Lower leg skin (tissue), 4 donors: ENCODE measurements around the gene ARHGAP45. TPM values are rescaled to one million over a fixed set of nuclear protein-coding genes. Genes with fewer than 3 reads are reported as not detected.

Experiments used
- DNase-seq, 2 donors: peaks; one replicate each; pipeline ENCODE4 v3.0.0-alpha.2; 2019; ENCODE audit warnings: low spot score in 2 of 2
- H3K4me3 ChIP-seq: fragments of 200-600 bp; sonication (generic); 2 replicates; pipeline ENCODE4 v1.5.1; 2017; ENCODE audit warnings: mild to moderate bottlenecking, low read depth; ENCODE audit not compliant: poor library complexity, severe bottlenecking
- POLR2A ChIP-seq, 2 donors: fragments of 450-650 bp; IDR thresholded peaks; one replicate each; pipeline ENCODE4 v1.6.1; 2016 to 2017; ENCODE audit warnings: antibody characterized with exemption in 2 of 2, mild to moderate bottlenecking in 1 of 2, moderate library complexity in 1 of 2
- WGBS, 2 donors: methylation state at CpG; one replicate each; pipeline ENCODE4 v1.1.5; 2018; 5-methylcytosine and 5-hydroxymethylcytosine counted together
- intact Hi-C: fragments of 100-400 bp; cut with DNase I; formaldehyde crosslinking; loops from one replicate; pipeline ENCODE4 v1.15.0; 2023; ENCODE audit warnings: low total_unique reads
- total RNA-seq, 4 donors: library from RNA; depleted of rRNA; stranded (reverse); fragments of >200 nt; gene quantifications; one replicate each; pipeline ENCODE4 v1.1.0, GENCODE V29; 2016
- TF ChIP-seq, protein P1 (sequence below), 3 donors: fragments of 450-650 bp; IDR thresholded peaks; one replicate each; pipeline ENCODE4 v1.5.1; 2016; ENCODE audit warnings: antibody characterized with exemption in 3 of 3, mild to moderate bottlenecking in 3 of 3, moderate library complexity in 2 of 3

ARHGAP45 gene, protein sequence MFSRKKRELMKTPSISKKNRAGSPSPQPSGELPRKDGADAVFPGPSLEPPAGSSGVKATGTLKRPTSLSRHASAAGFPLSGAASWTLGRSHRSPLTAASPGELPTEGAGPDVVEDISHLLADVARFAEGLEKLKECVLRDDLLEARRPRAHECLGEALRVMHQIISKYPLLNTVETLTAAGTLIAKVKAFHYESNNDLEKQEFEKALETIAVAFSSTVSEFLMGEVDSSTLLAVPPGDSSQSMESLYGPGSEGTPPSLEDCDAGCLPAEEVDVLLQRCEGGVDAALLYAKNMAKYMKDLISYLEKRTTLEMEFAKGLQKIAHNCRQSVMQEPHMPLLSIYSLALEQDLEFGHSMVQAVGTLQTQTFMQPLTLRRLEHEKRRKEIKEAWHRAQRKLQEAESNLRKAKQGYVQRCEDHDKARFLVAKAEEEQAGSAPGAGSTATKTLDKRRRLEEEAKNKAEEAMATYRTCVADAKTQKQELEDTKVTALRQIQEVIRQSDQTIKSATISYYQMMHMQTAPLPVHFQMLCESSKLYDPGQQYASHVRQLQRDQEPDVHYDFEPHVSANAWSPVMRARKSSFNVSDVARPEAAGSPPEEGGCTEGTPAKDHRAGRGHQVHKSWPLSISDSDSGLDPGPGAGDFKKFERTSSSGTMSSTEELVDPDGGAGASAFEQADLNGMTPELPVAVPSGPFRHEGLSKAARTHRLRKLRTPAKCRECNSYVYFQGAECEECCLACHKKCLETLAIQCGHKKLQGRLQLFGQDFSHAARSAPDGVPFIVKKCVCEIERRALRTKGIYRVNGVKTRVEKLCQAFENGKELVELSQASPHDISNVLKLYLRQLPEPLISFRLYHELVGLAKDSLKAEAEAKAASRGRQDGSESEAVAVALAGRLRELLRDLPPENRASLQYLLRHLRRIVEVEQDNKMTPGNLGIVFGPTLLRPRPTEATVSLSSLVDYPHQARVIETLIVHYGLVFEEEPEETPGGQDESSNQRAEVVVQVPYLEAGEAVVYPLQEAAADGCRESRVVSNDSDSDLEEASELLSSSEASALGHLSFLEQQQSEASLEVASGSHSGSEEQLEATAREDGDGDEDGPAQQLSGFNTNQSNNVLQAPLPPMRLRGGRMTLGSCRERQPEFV
- total RNA-seq = 10 to 100 TPM; 12.4 to 36.0 (median 14.4) TPM

DNA sequence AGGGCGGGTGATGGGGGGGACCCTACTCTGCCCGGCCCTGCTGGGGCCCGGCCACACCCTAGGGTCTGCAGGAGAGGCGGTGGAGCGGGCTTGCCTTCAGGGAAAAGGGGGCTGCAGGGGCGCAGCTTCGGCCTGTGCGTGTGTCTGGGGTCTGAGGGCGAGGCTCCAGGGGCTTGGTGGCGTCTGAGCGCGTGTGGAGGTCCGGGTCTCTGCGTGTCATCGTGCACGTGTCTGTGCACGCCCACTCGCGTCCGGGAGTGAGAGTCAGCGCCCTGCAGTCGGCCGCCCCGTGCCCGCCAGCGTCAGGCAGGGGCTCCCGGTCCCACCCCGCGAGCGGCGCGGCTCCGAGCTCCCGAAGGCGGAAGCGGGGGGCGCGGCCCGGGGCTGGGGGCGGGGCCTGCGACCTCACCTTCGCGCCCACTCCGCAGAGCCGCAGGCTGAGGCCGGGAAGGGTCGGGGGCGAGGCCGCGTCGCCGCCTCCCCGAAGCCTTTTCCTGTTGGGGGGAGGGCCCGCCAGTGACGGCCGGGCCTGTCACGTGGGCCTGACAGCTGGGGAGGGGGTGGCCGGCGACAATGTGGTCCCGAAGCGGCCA is at the start of gene ARHGAP45:
Gene ARHGAP45, plus strand, starts transcription at position 420 of the 593 bp plus-strand sequence. CDS start 239 bp downstream, outside the sequence.
- no peak for DNase-seq
- intact Hi-C loops = no loop called here
- 0 to 6% methylated on average over 16 to 32 of the region's 61 CpGs for WGBS, 2 donors
- peak within 1 kb of the TSS; percentile 8 for H3K4me3 ChIP-seq
- TF ChIP-seq POLR2A (IDR thresholded peaks at IDR 0.05) = no peak
- TF ChIP-seq, protein P1, sequence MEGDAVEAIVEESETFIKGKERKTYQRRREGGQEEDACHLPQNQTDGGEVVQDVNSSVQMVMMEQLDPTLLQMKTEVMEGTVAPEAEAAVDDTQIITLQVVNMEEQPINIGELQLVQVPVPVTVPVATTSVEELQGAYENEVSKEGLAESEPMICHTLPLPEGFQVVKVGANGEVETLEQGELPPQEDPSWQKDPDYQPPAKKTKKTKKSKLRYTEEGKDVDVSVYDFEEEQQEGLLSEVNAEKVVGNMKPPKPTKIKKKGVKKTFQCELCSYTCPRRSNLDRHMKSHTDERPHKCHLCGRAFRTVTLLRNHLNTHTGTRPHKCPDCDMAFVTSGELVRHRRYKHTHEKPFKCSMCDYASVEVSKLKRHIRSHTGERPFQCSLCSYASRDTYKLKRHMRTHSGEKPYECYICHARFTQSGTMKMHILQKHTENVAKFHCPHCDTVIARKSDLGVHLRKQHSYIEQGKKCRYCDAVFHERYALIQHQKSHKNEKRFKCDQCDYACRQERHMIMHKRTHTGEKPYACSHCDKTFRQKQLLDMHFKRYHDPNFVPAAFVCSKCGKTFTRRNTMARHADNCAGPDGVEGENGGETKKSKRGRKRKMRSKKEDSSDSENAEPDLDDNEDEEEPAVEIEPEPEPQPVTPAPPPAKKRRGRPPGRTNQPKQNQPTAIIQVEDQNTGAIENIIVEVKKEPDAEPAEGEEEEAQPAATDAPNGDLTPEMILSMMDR (IDR thresholded peaks at IDR 0.05) = no peak

DNA sequence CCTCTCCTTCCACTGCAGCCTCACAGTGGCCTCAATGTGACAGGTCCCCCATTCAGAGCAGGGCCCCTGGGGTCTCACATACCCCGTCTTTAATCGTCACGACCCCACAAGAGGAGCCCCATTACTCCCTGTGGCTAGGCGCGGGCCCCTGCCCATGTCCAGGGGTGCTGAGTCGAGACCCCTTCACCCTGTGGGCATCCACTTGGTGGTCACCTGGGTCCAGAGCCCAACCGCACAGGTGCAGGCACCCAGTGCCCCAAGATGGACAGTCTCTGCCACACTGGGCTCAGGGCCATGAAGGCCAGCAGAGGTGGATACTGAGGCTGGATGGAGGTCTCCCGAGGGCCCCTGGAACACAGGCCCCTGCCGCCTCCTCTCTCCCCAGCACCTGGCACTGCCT is 49.1 kb upstream of the ARHGAP45 start:
- WGBS, 2 donors = 91 to 94% methylated on average over 6 to 8 of the region's 9 CpGs
- H3K4me3 ChIP-seq = no peak overlapping the region

DNA sequence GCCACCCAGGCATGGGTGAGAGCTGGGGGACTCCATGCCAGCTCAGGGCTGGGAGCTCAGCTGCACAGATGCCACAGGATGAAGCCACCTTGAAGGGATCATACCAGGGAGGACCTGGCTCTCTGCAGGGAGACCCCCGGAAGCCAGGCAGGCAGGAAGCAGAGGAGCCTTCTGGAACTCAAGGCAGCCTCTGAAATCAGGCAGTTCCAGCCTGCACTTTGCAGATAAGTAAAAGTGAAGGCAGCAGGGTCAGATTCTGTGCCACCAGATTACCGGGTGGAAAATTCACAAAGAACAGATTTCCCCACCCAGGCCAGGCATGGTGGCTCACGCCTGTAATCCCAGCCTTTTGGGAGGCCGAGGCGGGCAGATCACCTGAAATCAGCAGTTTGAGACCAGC is 48.6 kb upstream of the ARHGAP45 start:
- no peak for DNase-seq
- H3K4me3 ChIP-seq = no peak overlapping the region
- TF ChIP-seq, protein P1 (IDR thresholded peaks at IDR 0.05) = no peak
- TF ChIP-seq POLR2A (IDR thresholded peaks at IDR 0.05) = no peak
- WGBS, 2 donors = 69 to 72% methylated on average over 5 of the region's 5 CpGs
- intact Hi-C loops = no loop called here

More for the DNA sequence above, 49.1 kb upstream of the ARHGAP45 start:
- DNase-seq = no peak
- TF ChIP-seq, protein P1 (IDR thresholded peaks at IDR 0.05) = no peak
- TF ChIP-seq POLR2A (IDR thresholded peaks at IDR 0.05) = no peak
- intact Hi-C loops = no loop called here

DNA sequence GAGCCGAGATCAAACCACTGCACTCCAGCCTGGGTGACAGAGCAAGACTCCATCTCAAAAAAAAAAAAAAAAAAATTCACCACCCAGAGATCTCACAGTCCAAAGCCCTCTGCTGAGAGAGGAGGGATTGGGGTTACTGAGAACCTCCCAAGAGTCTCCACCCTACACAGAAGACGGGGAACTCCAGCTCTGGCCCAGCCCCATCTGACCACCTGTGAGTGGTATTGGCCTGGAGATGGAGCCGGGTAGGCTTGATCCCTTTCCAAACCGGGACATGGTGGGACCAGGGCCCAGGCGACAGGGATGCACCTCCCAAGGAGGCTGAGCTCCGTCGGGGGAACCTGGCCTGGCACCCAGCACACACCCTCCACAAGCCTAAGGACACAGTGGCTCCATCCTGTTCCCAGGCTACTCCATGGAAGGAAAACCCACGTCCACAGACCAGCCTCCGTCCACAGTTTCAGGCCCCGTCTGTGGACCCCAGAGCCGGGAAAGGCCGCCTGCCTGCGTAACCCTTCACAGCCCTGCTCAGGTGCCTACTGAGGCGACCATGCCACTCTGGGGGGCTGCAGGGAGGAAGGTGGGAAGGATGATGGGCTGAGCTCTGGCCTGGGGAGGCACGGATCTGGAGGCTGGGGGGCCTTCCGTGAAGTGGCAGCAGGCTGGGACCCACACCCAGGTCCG is 47.9 kb upstream of the ARHGAP45 start:
- 43% methylated on average over 13 to 14 of the region's 17 CpGs for WGBS, 2 donors
- intact Hi-C loops = no loop called here

More for the DNA sequence above, 47.9 kb upstream of the ARHGAP45 start:
- no peak for TF ChIP-seq POLR2A (IDR thresholded peaks at IDR 0.05)
- TF ChIP-seq, protein P1 (IDR thresholded peaks at IDR 0.05) = no peak
- DNase-seq = no peak
- no peak overlapping the region for H3K4me3 ChIP-seq
